Measurements from ENCODE around the gene GFER. TPM values are rescaled to one million over a fixed set of nuclear protein-coding genes. Genes with fewer than 3 reads are reported as not detected.
A peak's percentile ranks its signal among the peaks of the same experiment; 100 is the strongest.

The GFER gene
- total and polyA plus RNA-seq, 9 of the 15 experiments (the other 6 are each of a cell fraction or from before 2014, with no cell fraction given): 4.3 to 53.7 (median 19.8) TPM

DNA sequence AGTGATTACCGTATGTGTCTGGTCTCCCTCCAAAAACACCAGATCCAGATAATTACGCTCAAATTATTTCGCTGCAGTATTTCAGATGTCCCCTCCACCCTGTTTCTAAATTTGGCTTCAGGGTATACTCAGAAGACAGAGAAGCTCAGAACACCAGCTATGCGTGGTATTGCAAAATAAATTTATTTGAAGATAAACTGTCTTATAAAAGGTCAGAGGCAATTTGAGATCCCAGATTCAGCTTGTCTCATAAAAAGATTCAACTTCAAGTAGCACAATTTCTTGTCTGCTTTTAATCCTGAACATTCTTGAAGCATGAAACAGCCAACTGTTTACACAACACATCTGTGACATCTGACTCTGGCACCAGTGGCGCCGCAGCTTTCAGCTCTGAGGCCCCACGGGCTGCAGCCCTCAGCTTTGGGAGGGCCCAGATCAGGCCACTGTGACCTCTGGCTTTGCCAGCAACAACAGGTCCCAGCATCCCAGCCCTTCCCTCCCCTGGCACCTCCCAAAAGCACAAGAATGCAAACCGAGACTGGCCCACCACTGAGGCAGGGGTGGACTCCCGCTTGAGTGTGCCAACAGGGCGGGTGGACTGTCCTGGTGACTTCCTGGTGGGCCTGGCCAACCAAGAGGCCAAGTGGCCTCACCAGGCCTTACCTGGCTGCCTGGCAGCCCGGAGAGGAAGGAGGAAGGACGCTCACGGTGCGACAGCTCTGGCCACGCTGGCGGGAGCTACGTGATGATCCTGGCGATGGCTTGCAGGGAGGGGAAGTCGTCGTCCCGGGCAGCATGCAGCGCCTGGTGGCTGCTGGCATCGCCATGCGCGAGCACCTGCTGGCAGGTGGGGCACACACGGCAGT lies 13.7 kb downstream of the GFER start:
- FAIRE-seq: no peak
- POLR2A ChIA-PET: interaction anchor here (0.6 to 3.8 kb wide), 8 partner anchors 11 to 158 kb away, joined by 3 to 16 read pairs (median 4); partner anchors contain the start of genes RPS2, TRAF7 and ZNF598
- WGBS (ENCODE audit: insufficient coverage, low coverage, missing lambda C conversion rate): 92% methylated on average over 23 of the region's 26 CpGs
- Histone ChIP-seq H3K9me3 (replicated peaks; ENCODE audit: control insufficient read depth, insufficient read depth, low read depth, low read length) (no peaks in the 10 kb centered on the region), H3K4me1 (replicated peaks in 1 of 2; ENCODE audit: control insufficient read depth in 2 of 2, insufficient read depth in 2 of 2, low read length in 2 of 2) (peaks cover 12 to 51% of the 10 kb centered on the region in 2 experiments), H3K36me3 (ENCODE audit: control insufficient read depth, insufficient read depth, low read length) (peaks cover 76% of the 10 kb centered on the region), H4K20me1 (replicated peaks; ENCODE audit: control insufficient read depth, insufficient read depth, low read length) (no peaks in the 10 kb centered on the region; the same call in none of the 2 replicates), H3K4me3 (no peak overlapping the region), H2AFZ (ENCODE audit: low read depth, low read length) (no peak overlapping the region), H3K9ac (ENCODE audit: insufficient read depth in 1 of 2, low read depth in 2 of 2, low read length in 2 of 2) (peak overlapping the region in 1 of 2 experiments; percentile 13; a peak in 1 of 4 replicates), H3K4me2 (ENCODE audit: insufficient read depth, low read length) (no peak overlapping the region), H3K79me2 (ENCODE audit: control insufficient read depth, insufficient read depth, low read length) (peaks cover 31% of the 10 kb centered on the region), H3K27me3 (ENCODE audit: control insufficient read depth in 2 of 2, insufficient read depth in 2 of 2, low read length in 2 of 2) (no peaks in the 10 kb centered on the region), H3K9me1 (ENCODE audit: control insufficient read depth, insufficient read depth, low read length) (no peaks in the 10 kb centered on the region), H3K27ac (ENCODE audit: extremely low read depth, low read depth, low read length) (no peak overlapping the region)
- DNase-seq (ENCODE audit: extremely low read depth in 1 of 4, low spot score in 3 of 4): no peak
- in situ Hi-C loops (cut with MboI) (no loop called here), intact Hi-C loops (cut with micrococcal nuclease) (no loop called here)
- CTCF ChIA-PET (ENCODE audit: low intra/inter-chr PET ratio): no interaction called here
- TF ChIP-seq RBFOX2 (IDR thresholded peaks at IDR 0.05; ENCODE audit: low read depth, low read length) (peak; percentile 43), TOE1 (IDR thresholded peaks at IDR 0.05; ENCODE audit: borderline replicate concordance) (no peak), TOE1 (CRISPR knock-in tag; IDR thresholded peaks at IDR 0.05; ENCODE audit: borderline replicate concordance, low read depth) (no peak)
- TF ChIP-seq, protein P1, sequence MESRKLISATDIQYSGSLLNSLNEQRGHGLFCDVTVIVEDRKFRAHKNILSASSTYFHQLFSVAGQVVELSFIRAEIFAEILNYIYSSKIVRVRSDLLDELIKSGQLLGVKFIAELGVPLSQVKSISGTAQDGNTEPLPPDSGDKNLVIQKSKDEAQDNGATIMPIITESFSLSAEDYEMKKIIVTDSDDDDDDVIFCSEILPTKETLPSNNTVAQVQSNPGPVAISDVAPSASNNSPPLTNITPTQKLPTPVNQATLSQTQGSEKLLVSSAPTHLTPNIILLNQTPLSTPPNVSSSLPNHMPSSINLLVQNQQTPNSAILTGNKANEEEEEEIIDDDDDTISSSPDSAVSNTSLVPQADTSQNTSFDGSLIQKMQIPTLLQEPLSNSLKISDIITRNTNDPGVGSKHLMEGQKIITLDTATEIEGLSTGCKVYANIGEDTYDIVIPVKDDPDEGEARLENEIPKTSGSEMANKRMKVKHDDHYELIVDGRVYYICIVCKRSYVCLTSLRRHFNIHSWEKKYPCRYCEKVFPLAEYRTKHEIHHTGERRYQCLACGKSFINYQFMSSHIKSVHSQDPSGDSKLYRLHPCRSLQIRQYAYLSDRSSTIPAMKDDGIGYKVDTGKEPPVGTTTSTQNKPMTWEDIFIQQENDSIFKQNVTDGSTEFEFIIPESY (CRISPR knock-in tag; IDR thresholded peaks at IDR 0.05): 0 out of 2 replicates have a peak, but pooled peaks have one; percentile 42
- ATAC-seq: no peak
- no TSS peak for BruUV-seq (replicated peaks)
